Iris pigment epithelial cell (primary cell): ENCODE measurements around the gene GNAQ.

Experiments
- DNase-seq: peaks from one replicate; pipeline ENCODE4 v3.0.0-alpha.2; 2011; ENCODE audit warnings: low read depth

GNAQ gene

GRCh38 chr9:78031893-78032729 lies 500 bp upstream of the GNAQ start:
- peak; percentile 97 for DNase-seq

DNA sequence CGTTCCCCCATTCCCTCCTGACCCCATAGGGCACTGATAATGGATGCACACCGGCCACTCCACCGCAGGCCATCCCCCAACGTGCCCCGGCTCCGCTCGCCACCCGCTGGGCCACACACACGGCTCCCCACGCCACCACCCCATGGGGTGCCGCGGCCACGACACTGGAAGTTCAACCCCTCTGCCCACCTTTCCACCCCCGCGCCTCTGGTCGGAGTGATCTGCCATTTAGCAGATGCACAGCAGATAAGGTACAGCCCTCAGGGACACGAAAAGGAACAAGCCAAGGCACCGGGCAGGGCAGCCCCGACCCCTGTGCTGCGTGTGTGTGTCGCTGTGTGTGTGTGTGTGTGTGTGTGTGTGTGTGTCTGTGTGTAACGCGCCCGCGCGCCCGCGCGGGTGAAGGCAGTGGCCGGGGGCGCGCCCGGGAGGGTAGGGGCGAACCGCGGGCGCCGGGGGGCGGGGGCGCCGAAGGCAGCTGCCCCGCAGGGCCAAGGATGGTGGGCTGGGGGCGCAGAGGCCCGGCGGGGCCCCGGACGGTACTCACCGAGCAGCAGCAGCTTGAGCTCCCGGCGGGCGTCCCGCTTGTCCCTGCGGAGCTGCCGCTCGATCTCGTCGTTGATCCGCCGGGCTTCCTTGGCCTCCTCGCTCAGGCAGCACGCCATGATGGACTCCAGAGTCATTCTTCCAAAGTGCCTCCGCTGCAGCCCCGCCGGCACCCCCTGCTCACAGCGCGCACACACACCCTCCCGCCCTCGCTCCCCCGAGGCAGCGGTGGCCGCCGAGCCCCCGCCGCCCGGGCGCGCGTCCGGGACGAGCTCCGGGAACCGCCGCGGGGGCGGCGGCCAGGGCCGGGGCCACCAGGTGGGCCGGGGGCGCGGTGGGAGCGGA lies 813 bp downstream of the GNAQ start:
- peak; percentile 55 for DNase-seq

- DNase-seq: no peak
Observed at GRCh38 chr9:78030296-78030552, 1.4 kb downstream of the GNAQ start.

DNA sequence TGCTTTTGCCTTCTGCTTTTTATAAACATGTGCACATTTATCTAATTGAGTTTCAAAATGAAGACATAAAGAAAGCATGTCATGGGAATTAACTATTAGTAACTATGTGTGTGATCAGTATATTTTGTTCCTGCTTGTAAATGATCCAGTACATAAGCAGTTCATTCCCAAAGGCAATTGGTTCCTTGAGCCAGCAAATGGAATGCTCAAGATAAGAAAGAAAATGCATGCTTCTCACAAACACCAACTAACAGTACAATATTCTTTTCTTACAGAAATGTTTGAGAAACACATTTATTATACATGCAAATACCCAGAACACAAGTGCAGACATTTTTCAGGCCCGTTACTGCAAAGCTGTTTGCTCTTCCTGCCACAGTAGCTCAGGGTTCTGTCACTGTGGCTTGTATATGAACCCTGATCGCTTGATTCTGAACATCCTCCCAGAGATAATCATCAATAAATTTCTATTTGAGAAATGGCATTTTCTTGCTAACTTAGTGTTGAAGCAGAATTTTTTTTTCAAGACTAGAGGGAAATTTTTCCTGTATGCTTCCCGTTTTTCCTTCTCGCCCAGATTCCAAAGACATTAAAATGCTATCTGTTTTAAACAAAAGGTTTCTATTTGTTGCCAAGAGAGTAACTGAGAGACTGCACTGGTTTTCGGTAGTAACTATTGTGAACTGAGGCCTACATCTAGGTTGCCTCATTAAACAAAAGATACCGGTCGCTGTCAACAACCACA lies 1.9 kb downstream of the GNAQ start:
- peak; percentile 60 for DNase-seq

DNA sequence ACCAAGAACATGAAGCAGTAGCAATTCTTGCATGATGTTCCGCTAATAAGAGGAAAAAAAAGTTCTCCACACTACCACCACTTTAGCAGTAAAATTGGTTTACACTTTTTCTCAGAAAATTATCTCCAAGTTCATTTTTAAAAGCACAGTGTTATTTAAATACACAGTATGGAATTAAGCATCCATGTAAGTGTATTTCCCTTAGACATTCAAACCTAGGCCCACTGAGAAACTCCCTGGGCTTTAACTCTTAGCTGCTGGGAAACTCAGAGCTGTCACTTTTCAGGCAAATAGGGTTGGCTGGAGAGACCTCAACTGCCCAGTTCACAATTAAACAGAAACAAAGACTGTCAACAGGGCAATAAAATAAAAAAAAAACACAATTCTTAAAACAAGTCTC lies 2.7 kb downstream of the GNAQ start:
- no peak for DNase-seq

DNA sequence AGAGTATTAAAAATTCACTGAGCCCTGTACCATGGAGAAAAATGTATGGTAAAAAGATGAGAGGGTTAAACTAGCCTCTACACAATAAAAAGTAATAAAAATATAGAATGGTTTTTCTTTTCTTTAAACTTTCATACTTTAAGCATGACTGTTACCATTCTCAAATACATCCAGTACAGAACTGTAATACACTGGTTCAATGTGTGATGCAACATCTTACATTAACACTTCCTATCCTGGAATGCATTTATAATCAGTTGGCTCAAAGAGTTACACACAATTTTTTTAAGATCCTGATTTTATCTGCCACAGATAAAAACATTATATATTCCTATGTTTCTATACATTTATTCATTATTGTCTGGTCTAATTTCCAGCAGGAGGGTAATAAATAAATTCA lies 4.7 kb downstream of the GNAQ start:
- peak; percentile 75 for DNase-seq

DNA sequence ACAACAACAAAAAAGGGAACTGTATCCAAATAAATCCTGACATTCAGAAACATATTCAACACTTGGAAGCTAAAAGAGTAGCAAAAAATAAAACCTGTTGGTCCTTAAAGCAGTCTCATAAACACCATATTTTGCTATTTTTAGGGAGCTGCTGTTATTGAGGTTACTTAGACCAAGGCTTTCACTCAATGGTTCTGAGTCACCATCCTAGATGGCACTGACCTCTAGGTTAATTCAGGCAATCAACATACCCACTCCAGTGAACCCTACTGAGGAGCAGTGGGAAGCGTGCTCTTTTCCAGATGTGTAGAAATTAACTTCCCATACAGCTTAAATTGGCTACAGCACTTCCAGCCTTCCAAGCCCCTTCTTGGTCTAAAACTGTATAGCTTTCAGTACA lies 5.2 kb downstream of the GNAQ start:
- peak; percentile 46 for DNase-seq

DNA sequence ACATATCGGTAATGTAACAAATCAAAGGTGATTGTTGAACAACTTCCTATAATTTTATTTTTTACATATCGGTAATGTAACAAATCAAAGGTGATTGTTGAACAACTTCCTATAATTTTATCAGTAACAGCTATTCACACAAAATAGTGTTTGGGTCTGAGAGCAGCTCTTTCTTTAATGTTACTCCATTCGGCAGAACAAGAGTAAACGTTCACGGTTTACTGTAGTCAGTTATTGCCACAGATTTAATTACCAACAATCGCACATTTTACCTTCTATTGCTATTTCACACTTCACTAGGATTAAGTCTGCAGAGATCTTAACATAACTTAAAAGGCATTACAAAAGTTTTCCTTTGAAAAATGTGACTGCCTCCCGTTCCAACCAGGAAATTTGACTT lies 6.4 kb downstream of the GNAQ start:
- DNase-seq: no peak

DNA sequence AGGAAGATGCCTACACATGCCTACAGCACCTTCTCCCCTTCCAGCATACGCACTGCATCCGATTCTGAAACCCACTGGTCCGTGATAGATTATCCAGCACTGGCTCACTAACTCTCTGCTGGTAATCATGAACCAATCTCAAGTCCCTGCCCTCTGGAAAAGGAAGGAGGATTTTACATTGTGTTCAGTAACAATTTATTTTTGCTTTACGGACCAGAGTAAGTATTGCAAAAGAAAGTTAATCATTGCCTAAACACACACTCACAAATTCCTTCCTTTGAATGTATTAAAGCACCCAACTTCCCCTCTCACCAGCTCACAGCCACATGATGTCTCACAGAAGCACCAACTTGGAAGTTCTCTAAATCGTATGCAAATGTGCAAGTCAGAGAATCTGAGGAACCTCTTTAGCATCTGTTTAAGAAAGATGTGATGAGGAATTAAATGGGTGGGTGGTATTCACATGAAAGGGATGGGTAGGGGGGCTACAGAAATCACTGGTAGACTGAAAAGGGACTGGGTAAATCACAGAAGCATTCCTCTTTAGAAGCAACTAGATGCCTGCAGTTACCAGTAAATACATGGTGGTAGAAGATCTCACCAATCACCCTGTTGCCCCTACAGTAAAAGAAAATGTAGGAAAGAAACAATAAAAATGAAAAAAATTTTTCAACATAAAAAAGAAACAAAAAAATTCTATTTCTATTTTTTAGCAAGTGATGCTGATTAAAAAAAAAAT lies 8.4 kb downstream of the GNAQ start:
- DNase-seq: peak; percentile 91

DNA sequence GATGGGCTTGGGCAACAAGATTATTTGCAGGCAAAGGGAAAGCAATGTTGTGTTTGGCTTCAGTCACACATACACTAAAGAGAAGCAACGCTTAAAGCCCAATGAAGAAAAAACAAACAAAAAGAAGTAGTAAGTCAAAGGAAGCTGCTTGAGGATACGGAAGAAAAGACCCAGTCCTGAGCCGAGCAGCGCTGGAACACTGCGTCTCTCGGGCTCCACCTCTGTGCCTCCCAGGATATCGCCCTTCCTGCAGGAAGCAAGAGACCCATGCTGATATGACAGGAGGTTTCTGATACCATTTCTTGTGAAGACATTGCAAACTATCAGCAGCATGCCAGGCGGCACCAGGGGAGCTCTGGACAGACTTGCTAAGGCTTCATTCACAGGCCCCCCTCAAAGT lies 9.9 kb downstream of the GNAQ start:
- DNase-seq: peak; percentile 66

DNA sequence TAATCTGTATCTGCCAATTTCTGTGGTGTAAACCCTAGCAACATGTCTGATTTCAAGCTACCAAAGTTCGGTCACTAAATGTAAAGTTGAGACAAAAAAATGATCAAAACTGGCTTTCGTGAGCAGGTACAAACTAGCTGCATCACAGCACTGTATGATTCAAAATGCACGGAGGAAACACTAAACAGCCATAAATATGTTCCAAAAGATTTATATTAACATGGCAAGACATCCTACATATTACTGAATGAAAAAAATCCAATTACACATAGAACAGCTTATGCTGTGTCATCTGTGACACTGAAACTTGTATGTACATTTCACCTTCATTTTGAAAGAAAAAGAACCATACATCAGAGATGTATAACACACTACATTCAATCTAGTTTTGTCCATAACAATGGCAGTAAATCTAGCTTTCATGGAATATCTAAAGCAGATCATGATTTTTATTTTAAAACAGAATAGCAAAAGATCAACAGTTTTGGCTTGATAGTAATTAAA lies 14.4 kb downstream of the GNAQ start:
- DNase-seq: no peak

- DNase-seq: no peak
Observed at GRCh38 chr9:78015241-78015640, 16.4 kb downstream of the GNAQ start.

GRCh38 chr9:78014776-78015175 lies 16.8 kb downstream of the GNAQ start:
- peak; percentile 75 for DNase-seq

GRCh38 chr9:78013934-78014333 lies 17.7 kb downstream of the GNAQ start:
- no peak for DNase-seq

- DNase-seq: no peak
Observed at GRCh38 chr9:78011049-78011448, 20.6 kb downstream of the GNAQ start.

- DNase-seq: no peak
Observed at GRCh38 chr9:78010445-78010844, 21.2 kb downstream of the GNAQ start.

GRCh38 chr9:78009186-78009585 lies 22.4 kb downstream of the GNAQ start:
- DNase-seq: no peak

- DNase-seq: no peak
Observed at GRCh38 chr9:78006734-78007133, 24.9 kb downstream of the GNAQ start.

DNA sequence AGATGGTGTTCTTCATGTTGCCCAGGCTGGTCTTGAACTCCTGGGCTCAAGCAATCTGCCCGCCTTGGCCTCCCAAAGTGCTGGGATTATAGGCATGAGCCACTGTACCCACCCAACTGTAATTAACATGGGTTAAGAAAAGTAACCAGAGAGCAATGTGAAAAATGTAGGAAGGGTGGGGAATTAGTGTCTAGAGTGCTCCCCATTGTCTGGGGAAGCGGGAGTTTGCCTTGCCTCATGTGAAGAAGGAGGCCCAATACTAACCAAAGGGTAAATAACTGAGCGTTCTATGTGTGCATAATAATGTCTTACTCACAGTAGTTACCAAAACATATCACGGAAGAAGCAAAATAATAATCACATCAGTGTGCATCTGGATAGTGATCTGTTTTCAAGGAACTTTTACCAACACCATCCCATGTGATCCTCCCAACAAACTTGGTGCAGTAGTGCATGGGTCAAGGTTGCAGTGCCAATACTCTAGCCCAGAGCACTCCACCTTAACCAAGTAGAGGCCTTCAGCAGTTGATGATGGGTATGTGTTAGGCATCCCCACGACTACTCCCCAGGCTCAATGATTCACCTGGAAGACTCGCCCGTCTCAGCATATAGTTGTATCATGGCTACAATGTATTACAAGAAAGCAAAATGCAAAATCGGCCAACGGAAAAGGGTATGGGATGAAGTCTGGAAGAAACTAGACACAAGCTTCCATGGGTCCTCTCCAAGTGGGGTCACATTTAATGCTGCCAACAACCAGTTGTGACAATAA lies 26.2 kb downstream of the GNAQ start:
- DNase-seq: peak; percentile 42

GRCh38 chr9:78004478-78005229 lies 27.0 kb downstream of the GNAQ start:
- peak; percentile 53 for DNase-seq
